Measurements from ENCODE around the gene HOMER2. TPM values are rescaled to one million over a fixed set of nuclear protein-coding genes. Genes with fewer than 3 reads are reported as not detected.

The HOMER2 gene
- total and polyA plus RNA-seq, 2 experiments from 2014 or later = 10.8 to 23.9 TPM

- TF ChIP-seq, protein P1, sequence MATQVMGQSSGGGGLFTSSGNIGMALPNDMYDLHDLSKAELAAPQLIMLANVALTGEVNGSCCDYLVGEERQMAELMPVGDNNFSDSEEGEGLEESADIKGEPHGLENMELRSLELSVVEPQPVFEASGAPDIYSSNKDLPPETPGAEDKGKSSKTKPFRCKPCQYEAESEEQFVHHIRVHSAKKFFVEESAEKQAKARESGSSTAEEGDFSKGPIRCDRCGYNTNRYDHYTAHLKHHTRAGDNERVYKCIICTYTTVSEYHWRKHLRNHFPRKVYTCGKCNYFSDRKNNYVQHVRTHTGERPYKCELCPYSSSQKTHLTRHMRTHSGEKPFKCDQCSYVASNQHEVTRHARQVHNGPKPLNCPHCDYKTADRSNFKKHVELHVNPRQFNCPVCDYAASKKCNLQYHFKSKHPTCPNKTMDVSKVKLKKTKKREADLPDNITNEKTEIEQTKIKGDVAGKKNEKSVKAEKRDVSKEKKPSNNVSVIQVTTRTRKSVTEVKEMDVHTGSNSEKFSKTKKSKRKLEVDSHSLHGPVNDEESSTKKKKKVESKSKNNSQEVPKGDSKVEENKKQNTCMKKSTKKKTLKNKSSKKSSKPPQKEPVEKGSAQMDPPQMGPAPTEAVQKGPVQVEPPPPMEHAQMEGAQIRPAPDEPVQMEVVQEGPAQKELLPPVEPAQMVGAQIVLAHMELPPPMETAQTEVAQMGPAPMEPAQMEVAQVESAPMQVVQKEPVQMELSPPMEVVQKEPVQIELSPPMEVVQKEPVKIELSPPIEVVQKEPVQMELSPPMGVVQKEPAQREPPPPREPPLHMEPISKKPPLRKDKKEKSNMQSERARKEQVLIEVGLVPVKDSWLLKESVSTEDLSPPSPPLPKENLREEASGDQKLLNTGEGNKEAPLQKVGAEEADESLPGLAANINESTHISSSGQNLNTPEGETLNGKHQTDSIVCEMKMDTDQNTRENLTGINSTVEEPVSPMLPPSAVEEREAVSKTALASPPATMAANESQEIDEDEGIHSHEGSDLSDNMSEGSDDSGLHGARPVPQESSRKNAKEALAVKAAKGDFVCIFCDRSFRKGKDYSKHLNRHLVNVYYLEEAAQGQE (IDR thresholded peaks at IDR 0.05; ENCODE audit: unreplicated experiment) = no peak
- TF ChIP-seq, protein P2, sequence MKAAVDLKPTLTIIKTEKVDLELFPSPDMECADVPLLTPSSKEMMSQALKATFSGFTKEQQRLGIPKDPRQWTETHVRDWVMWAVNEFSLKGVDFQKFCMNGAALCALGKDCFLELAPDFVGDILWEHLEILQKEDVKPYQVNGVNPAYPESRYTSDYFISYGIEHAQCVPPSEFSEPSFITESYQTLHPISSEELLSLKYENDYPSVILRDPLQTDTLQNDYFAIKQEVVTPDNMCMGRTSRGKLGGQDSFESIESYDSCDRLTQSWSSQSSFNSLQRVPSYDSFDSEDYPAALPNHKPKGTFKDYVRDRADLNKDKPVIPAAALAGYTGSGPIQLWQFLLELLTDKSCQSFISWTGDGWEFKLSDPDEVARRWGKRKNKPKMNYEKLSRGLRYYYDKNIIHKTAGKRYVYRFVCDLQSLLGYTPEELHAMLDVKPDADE (IDR thresholded peaks at IDR 0.05) = no peak
Measured at GRCh38 chr15:82855286-82856100, 97.0 kb downstream of the HOMER2 start (continued).

GRCh38 chr15:82854554-82854953, 98.0 kb downstream of the HOMER2 start:
- Mint-ChIP-seq H3K27ac (no peak overlapping the region), H3K4me1 (peaks cover 9% of the 10 kb centered on the region), H3K9me3 (no peaks in the 10 kb centered on the region), H3K27me3 (ENCODE audit: insufficient read depth, low read depth, poor library complexity) (peaks cover 16% of the 10 kb centered on the region), H3K4me3 (no peak overlapping the region), H3K36me3 (ENCODE audit: low read depth) (no peaks in the 10 kb centered on the region)
- Histone ChIP-seq H3K27ac (ENCODE audit: low read depth) (no peak overlapping the region), H3K27me3 (ENCODE audit: insufficient read depth) (no peaks in the 10 kb centered on the region), H3K4me1 (ENCODE audit: insufficient read depth) (peaks cover 7% of the 10 kb centered on the region), H4K20me1 (replicated peaks; ENCODE audit: insufficient read depth) (no peaks in the 10 kb centered on the region), H3K79me2 (replicated peaks; ENCODE audit: insufficient read depth) (no peaks in the 10 kb centered on the region), H3F3A (replicated peaks; ENCODE audit: low read depth) (no peaks in the 10 kb centered on the region), H3K4me3 (no peak overlapping the region), H2AFZ (no peak overlapping the region), H3K36me3 (ENCODE audit: insufficient read depth) (no peaks in the 10 kb centered on the region), H3K4me2 (no peak overlapping the region), H3K9me2 (ENCODE audit: insufficient read depth) (no peaks in the 10 kb centered on the region)
- no peak for ATAC-seq
- DNase-seq (ENCODE audit: low spot score) = no peak
- no peak for TF ChIP-seq JUNB (IDR thresholded peaks at IDR 0.05; ENCODE audit: unreplicated experiment)
- TF ChIP-seq EZH2 (IDR thresholded peaks at IDR 0.05; ENCODE audit: low read depth, unreplicated experiment) = no peak
- TF ChIP-seq POLR2AphosphoS5 (IDR thresholded peaks at IDR 0.05; ENCODE audit: low read depth) = no peak
- TF ChIP-seq EZH2phosphoT487 (IDR thresholded peaks at IDR 0.05; ENCODE audit: unreplicated experiment) = no peak
- TF ChIP-seq, protein P1 (IDR thresholded peaks at IDR 0.05; ENCODE audit: unreplicated experiment) = no peak
- TF ChIP-seq, protein P2 (IDR thresholded peaks at IDR 0.05) = no peak
- TF ChIP-seq, protein P3, sequence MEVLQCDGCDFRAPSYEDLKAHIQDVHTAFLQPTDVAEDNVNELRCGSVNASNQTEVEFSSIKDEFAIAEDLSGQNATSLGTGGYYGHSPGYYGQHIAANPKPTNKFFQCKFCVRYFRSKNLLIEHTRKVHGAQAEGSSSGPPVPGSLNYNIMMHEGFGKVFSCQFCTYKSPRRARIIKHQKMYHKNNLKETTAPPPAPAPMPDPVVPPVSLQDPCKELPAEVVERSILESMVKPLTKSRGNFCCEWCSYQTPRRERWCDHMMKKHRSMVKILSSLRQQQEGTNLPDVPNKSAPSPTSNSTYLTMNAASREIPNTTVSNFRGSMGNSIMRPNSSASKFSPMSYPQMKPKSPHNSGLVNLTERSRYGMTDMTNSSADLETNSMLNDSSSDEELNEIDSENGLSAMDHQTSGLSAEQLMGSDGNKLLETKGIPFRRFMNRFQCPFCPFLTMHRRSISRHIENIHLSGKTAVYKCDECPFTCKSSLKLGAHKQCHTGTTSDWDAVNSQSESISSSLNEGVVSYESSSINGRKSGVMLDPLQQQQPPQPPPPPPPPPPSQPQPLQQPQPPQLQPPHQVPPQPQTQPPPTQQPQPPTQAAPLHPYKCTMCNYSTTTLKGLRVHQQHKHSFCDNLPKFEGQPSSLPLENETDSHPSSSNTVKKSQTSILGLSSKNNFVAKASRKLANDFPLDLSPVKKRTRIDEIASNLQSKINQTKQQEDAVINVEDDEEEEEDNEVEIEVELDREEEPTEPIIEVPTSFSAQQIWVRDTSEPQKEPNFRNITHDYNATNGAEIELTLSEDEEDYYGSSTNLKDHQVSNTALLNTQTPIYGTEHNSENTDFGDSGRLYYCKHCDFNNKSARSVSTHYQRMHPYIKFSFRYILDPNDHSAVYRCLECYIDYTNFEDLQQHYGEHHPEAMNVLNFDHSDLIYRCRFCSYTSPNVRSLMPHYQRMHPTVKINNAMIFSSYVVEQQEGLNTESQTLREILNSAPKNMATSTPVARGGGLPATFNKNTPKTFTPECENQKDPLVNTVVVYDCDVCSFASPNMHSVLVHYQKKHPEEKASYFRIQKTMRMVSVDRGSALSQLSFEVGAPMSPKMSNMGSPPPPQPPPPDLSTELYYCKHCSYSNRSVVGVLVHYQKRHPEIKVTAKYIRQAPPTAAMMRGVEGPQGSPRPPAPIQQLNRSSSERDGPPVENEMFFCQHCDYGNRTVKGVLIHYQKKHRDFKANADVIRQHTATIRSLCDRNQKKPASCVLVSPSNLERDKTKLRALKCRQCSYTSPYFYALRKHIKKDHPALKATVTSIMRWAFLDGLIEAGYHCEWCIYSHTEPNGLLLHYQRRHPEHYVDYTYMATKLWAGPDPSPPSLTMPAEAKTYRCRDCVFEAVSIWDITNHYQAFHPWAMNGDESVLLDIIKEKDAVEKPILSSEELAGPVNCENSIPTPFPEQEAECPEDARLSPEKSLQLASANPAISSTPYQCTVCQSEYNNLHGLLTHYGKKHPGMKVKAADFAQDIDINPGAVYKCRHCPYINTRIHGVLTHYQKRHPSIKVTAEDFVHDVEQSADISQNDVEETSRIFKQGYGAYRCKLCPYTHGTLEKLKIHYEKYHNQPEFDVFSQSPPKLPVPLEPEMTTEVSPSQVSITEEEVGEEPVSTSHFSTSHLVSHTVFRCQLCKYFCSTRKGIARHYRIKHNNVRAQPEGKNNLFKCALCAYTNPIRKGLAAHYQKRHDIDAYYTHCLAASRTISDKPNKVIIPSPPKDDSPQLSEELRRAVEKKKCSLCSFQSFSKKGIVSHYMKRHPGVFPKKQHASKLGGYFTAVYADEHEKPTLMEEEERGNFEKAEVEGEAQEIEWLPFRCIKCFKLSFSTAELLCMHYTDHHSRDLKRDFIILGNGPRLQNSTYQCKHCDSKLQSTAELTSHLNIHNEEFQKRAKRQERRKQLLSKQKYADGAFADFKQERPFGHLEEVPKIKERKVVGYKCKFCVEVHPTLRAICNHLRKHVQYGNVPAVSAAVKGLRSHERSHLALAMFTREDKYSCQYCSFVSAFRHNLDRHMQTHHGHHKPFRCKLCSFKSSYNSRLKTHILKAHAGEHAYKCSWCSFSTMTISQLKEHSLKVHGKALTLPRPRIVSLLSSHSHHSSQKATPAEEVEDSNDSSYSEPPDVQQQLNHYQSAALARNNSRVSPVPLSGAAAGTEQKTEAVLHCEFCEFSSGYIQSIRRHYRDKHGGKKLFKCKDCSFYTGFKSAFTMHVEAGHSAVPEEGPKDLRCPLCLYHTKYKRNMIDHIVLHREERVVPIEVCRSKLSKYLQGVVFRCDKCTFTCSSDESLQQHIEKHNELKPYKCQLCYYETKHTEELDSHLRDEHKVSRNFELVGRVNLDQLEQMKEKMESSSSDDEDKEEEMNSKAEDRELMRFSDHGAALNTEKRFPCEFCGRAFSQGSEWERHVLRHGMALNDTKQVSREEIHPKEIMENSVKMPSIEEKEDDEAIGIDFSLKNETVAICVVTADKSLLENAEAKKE (CRISPR knock-in tag; IDR thresholded peaks at IDR 0.05) = no peak

All from GM23338 (cell line).